Keratinocyte (primary cell): ENCODE measurements around the gene MYO10.

Experiments
- CTCF ChIP-seq, 3 experiments: IDR thresholded peaks in 1 of 3; conservative IDR thresholded peaks in 1 of 3; optimal IDR thresholded peaks in 1 of 3; 2 replicates in 2 of 3; 3 replicates in 1 of 3; pipeline versions ENCODE3 to v1.5.1; 2011; ENCODE audit warnings: low read length in 3 of 3, mild to moderate bottlenecking in 3 of 3, moderate library complexity in 2 of 3, control low read depth in 1 of 3, inconsistent platforms in 1 of 3; ENCODE audit not compliant: insufficient read depth in 2 of 3; ENCODE audit errors: extremely low read depth in 1 of 3
- EZH2 ChIP-seq: IDR thresholded peaks from one replicate; pipeline ENCODE4 v1.6.1; 2012; ENCODE audit warnings: inconsistent platforms, mild to moderate bottlenecking, low read length, moderate library complexity

GRCh38 chr5:16691731-16692130, 244.4 kb downstream of the MYO10 start:
- no peak for TF ChIP-seq CTCF (optimal IDR thresholded peaks at IDR 0.05 in 1 of 3, IDR thresholded peaks at IDR 0.05 in 1 of 3, conservative IDR thresholded peaks at IDR 0.05 in 1 of 3; ENCODE audit: extremely low read depth in 1 of 3, insufficient read depth in 2 of 3, low read length in 3 of 3)
- no peak for TF ChIP-seq EZH2
